ENCODE measurements around the gene PKNOX2. TPM values are rescaled to one million over a fixed set of nuclear protein-coding genes. Genes with fewer than 3 reads are reported as not detected.

PKNOX2 gene
- total RNA-seq, 2 experiments from 2014 or later: not detected

DNA sequence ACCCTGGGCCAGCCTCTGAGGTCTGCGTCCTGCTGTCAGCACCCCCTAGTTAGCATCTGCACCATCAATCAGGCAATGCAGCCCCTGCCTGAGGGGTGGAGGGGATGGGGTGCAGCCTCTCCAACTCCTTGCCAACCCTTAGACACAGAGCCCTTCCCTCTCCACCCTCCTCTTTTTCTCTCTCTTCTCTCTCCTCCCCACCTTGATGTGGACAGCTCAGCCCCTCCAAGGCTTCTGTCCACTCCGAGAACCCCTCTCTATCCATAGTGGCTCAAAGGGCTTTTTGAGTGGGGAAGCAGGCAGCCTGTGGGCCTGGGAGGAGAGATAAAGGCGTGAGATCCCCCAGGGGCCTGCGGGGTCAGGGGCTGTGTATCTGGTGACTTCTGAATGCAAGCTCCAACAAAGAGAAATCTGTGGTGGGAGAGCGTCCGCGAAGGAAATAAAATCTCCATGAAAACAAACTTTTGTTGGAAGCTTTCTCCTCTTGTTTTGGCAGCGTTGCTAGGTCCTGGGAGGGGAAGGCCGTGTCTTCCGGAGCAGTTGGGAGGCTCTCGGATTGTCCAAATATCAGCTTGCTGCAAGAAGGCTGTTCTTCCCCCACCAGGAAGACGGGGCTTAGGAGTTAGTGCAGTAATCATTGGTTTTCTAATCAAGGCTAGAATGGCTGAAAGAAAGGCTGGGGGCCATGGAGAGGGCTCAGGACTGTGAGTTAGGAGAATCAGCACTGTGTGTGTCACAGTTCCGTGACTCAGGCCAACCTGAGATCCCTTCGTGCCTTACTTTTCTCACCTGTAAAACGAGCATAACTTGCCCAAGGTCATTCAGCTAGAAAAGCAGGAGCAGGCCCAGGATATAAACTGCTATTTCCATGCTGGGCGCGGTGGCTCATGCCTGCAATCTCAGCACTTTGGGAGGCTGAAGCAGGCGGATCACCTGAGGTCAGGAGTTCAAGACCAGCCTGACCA lies 50.3 kb downstream of the PKNOX2 start:
- no peaks in the 10 kb centered on the region for H3K79me2 ChIP-seq (ENCODE audit: insufficient read depth, low read depth, low read length)
- no peaks in the 10 kb centered on the region for H3K9me3 ChIP-seq (ENCODE audit: low read length)
- no peaks in the 10 kb centered on the region for H3K9me2 ChIP-seq (ENCODE audit: insufficient read depth, low read length)
- CTCF ChIA-PET (ENCODE audit: unreplicated experiment): no interaction called here
- H4K20me1 ChIP-seq (ENCODE audit: insufficient read depth, low read length): no peaks in the 10 kb centered on the region; the same call in 1 of the 2 replicates
- intact Hi-C loops (cut with micrococcal nuclease; ENCODE audit: unreplicated experiment): no loop called here
- POLR2A ChIA-PET: interaction anchor here (1.2 kb wide), 1 partner anchor 377 kb away, joined by 7 read pairs; no protein-coding TSS in a partner anchor
- no peak overlapping the region for H3K27ac ChIP-seq (ENCODE audit: low read depth, low read length, poor library complexity, severe bottlenecking)
- BruUV-seq (replicated peaks): no TSS peak
- H3K4me1 ChIP-seq (ENCODE audit: insufficient read depth, low read length, poor library complexity, severe bottlenecking): no peaks in the 10 kb centered on the region
- H3K4me3 ChIP-seq (ENCODE audit: low read depth, low read length, poor library complexity, severe bottlenecking): no peak overlapping the region
- no peaks in the 10 kb centered on the region for H3K36me3 ChIP-seq (ENCODE audit: insufficient read depth, low read length)
- DNase-seq (ENCODE audit: low spot score): no peak
- H3K4me2 ChIP-seq (ENCODE audit: low read length): no peak overlapping the region
- no peak overlapping the region for H2AFZ ChIP-seq (ENCODE audit: low read length)
- no peak for TF ChIP-seq EZH2phosphoT487 (IDR thresholded peaks at IDR 0.05; ENCODE audit: borderline replicate concordance, low read depth, low read length)
- TF ChIP-seq, protein P1, sequence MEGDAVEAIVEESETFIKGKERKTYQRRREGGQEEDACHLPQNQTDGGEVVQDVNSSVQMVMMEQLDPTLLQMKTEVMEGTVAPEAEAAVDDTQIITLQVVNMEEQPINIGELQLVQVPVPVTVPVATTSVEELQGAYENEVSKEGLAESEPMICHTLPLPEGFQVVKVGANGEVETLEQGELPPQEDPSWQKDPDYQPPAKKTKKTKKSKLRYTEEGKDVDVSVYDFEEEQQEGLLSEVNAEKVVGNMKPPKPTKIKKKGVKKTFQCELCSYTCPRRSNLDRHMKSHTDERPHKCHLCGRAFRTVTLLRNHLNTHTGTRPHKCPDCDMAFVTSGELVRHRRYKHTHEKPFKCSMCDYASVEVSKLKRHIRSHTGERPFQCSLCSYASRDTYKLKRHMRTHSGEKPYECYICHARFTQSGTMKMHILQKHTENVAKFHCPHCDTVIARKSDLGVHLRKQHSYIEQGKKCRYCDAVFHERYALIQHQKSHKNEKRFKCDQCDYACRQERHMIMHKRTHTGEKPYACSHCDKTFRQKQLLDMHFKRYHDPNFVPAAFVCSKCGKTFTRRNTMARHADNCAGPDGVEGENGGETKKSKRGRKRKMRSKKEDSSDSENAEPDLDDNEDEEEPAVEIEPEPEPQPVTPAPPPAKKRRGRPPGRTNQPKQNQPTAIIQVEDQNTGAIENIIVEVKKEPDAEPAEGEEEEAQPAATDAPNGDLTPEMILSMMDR (conservative IDR thresholded peaks at IDR 0.05; ENCODE audit: low read length): no peak

DNA sequence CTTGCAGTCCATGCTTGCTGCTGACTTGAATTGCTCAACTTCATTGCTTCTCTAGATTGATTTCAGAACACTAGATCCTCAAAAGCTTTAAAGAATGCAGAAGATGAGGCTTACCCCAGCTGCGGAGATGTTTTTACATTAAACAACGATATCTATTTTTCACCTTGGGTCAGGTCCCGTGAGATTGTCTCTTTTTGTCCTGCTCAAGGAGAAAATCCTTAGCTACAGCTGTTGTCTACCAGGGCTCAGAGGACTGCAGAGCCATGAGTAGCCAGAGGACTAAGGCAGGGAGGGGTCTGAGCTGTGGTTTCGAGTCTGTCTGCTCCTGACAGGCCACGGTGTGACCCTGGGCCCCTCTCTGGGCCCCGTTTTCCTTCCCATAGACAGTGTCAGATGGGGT lies 51.4 kb downstream of the PKNOX2 start:
- Histone ChIP-seq H4K20me1 (ENCODE audit: insufficient read depth, low read length) (no peaks in the 10 kb centered on the region; the same call in 1 of the 2 replicates), H3K9me2 (ENCODE audit: insufficient read depth, low read length) (no peaks in the 10 kb centered on the region), H3K27ac (ENCODE audit: low read depth, low read length, poor library complexity, severe bottlenecking) (no peak overlapping the region), H3K4me1 (ENCODE audit: insufficient read depth, low read length, poor library complexity, severe bottlenecking) (no peaks in the 10 kb centered on the region), H3K9me3 (ENCODE audit: low read length) (no peaks in the 10 kb centered on the region), H3K36me3 (ENCODE audit: insufficient read depth, low read length) (no peaks in the 10 kb centered on the region), H3K79me2 (ENCODE audit: insufficient read depth, low read depth, low read length) (no peaks in the 10 kb centered on the region), H3K4me2 (ENCODE audit: low read length) (no peak overlapping the region), H3K4me3 (ENCODE audit: low read depth, low read length, poor library complexity, severe bottlenecking) (no peak overlapping the region), H2AFZ (ENCODE audit: low read length) (no peak overlapping the region)
- ChIA-PET POLR2A (no interaction called here), CTCF (ENCODE audit: unreplicated experiment) (no interaction called here)
- TF ChIP-seq, protein P1 (conservative IDR thresholded peaks at IDR 0.05; ENCODE audit: low read length): no peak
- no TSS peak for BruUV-seq (replicated peaks)
- intact Hi-C loops (cut with micrococcal nuclease; ENCODE audit: unreplicated experiment): no loop called here
- DNase-seq (ENCODE audit: low spot score): no peak

DNA sequence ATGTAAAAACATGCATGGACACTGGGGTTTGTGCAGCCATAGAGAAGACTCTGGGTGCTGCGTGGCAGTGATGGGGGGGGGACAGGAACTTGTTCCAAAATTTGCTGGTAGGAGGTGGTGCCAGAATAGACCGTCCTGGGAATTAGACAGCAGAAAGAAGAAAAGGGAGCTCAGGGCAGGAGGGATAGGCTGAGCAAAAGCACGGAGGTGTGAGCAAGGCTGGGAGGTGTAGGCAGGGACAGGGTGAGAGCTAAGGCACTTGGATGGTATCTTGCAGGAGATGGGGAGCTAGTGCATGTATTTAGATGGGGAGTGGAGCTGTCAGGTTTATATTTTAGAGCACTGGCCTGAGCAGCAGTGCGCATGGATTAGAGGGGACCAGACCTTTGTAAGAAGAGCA lies 53.8 kb downstream of the PKNOX2 start:
- TF ChIP-seq, protein P1 (conservative IDR thresholded peaks at IDR 0.05; ENCODE audit: low read length): no peak
- CTCF ChIA-PET (ENCODE audit: unreplicated experiment): interaction anchor here (1.0 kb wide), 1 partner anchor 13 kb away, joined by 3 read pairs; no protein-coding TSS in a partner anchor
- Histone ChIP-seq H3K9me3 (ENCODE audit: low read length) (no peaks in the 10 kb centered on the region), H3K4me2 (ENCODE audit: low read length) (no peak overlapping the region), H3K27ac (ENCODE audit: low read depth, low read length, poor library complexity, severe bottlenecking) (no peak overlapping the region), H3K4me3 (ENCODE audit: low read depth, low read length, poor library complexity, severe bottlenecking) (no peak overlapping the region), H3K79me2 (ENCODE audit: insufficient read depth, low read depth, low read length) (no peaks in the 10 kb centered on the region), H3K36me3 (ENCODE audit: insufficient read depth, low read length) (no peaks in the 10 kb centered on the region), H4K20me1 (ENCODE audit: insufficient read depth, low read length) (no peaks in the 10 kb centered on the region; the same call in 1 of the 2 replicates), H3K4me1 (ENCODE audit: insufficient read depth, low read length, poor library complexity, severe bottlenecking) (no peaks in the 10 kb centered on the region), H3K9me2 (ENCODE audit: insufficient read depth, low read length) (no peaks in the 10 kb centered on the region), H2AFZ (ENCODE audit: low read length) (no peak overlapping the region)
- POLR2A ChIA-PET: interaction anchor here (0.7 kb wide), 1 partner anchor 322 kb away, joined by 4 read pairs; no protein-coding TSS in a partner anchor
- DNase-seq (ENCODE audit: low spot score): no peak
- intact Hi-C loops (cut with micrococcal nuclease; ENCODE audit: unreplicated experiment): no loop called here
- BruUV-seq (replicated peaks): no TSS peak

All from OCI-LY7 (cell line).